HG03521 (cell line): Measurements from ENCODE around the gene HAL.

Experiments
- ATAC-seq: cut with Tn5 transposase; IDR thresholded peaks from one replicate; pipeline ENCODE4 v1.9.1; 2021; ENCODE audit warnings: mild to moderate bottlenecking, moderate library complexity; ENCODE audit not compliant: unreplicated experiment

The HAL gene

DNA sequence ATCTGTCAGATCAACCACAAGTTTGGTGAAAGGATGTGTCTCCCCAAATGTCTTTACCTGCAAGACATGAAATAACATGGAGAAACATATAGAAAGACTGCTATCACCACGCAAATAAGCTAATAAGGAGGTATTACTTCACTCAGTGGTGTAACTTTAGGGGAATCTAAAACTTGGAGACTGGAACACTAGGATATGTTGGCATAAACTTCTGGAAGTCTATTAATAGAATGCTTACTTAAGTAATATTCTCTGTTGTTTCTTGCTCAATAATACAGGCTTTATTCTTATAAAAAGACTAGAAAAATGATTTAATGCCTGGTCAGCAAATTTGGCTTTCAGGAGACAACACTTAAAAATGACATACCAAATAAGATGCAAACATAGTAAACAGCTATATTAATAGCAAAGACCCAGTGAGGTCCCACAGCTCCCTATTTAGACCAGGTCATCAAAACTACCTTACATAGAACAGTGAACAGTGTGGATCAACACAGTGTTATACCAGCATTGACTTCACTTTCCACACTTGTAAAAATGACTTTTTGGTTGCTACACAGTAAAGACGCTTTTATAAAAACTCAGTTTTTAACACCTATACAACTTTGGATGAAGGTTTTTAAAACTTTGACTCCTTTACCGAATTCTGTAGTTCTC is 18.9 kb upstream of the HAL start:
- ATAC-seq, result no peak

DNA sequence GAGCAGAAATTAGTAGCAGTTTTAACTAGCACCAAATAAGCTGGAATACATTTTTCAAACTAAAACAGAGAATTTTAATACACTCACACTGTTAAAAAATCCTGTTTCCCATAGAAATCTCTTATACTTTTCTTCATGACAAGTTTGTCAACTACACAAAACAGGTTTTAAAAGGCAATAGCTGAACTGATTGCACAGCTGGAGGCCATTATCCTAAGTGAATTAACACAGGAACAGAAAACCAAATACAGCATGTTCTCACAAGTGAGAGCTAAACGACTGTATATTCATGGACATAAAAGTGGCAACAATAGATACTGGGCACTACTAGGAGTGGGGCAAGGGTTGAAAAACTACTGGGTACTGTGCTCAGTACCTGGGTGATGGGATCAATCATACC is 11.6 kb upstream of the HAL start:
- no peak for ATAC-seq

DNA sequence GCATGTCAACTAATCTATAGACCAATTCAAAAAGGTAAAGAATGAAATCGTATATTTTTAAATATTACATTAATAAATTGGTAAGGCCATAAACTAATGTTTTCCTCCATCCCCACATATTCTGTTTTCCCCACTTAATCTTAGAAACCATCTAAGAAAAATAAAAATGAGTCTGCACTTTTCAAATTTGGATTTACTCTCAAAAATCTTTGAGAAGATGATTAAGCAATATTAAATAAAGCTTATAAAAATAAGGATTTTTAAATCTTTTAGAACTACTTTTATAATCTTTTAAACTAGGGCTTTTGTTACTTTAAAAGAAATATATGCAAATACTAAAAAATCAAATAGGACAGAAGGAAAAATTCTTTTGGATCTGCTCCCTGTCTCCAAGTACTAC is 10.6 kb upstream of the HAL start:
- ATAC-seq, result no peak

DNA sequence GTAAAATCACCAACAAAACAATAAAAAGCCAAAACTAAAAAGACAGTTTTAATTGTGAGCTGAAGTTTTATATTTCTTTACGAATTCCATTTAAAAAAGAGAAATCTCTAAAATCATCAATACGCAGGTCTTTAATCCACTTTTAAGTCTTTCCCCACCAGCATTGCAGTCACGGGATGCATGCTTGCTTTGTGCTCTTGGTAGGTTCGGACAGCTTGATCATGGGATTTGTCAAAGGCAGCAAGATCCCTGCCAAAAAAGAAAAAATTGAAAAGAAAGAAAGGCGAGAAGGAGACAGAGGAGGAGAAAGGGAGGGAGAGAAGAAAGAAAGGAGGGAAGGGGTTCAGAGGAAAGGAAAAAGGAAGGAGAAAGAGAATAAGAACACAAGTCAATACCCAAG is 4.7 kb upstream of the HAL start:
- no peak for ATAC-seq

- ATAC-seq, result no peak
Observed at GRCh38 chr12:95999484-95999883, 3.3 kb upstream of the HAL start.

- ATAC-seq, result peak; percentile 92
Observed at GRCh38 chr12:95998611-95999286, 2.6 kb upstream of the HAL start.

DNA sequence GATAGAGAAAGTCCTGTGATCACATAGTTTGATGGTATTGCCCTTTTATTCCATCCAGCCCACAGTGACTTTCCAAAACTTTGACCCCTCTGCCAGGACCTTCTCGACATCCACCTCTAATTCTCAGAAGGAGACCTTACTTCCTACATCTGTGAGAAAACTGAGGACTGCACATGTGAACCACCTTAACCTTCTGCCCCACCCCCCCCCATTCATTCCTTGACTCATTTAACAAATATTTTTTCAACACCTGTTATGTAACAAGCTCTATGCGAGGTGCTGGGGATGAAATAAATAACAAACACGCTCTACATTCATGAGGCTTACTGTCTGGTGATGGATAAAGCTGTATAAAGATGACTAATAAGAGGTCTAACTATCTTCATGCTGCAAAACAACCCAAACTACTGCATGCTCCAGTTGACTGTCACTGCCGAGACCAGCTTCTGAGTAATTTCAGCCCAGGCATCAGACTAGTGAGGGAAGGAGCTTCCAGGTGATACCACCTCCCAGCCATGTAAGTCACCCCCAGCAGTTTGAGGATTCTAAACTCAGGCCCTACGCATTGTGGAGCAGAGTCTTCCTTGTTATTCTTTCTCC is 1.9 kb upstream of the HAL start:
- ATAC-seq, result no peak

GRCh38 chr12:95997276-95997675 is 1.1 kb upstream of the HAL start:
- no peak for ATAC-seq

GRCh38 chr12:95995238-95996031 is 709 bp downstream of the HAL start:
- ATAC-seq, result no peak

DNA sequence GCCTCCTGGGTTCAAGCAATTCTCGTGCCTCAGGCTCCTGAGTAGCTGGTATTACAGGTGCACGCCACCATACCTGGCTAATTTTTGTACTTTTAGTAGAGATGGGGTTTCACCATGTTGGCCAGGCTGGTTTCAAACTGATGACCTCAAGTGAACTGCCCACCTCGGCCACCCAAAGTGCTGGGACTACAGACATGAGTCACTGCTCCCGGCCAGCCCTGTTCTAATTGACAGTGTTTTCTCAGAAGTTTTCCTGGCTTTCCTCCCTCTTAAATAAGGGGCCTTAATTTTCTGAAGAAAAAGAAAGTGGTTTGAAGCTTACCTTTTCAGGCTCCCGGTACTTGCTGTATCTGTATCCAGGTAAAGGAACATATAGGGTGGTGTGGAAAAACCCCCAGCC is 1.7 kb downstream of the HAL start:
- ATAC-seq, result no peak

DNA sequence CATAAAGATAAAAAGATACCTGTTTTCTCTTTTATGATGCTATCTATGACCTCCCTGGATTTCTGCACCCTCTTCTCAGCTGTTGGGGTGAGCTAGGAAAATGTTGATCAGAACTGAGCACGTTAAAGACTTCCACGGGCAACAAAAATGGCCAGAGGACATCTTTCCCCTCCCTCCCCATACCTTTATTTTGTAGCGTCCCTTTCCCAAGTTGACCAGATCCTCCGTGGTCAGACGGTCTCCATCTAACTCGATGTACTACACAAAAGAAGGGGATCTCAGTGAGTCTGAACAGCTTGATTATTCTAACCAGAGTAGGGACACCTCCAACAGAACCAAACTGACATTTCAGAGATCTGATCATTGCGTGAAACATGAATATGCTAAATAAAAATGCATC is 2.2 kb downstream of the HAL start:
- ATAC-seq, result no peak

DNA sequence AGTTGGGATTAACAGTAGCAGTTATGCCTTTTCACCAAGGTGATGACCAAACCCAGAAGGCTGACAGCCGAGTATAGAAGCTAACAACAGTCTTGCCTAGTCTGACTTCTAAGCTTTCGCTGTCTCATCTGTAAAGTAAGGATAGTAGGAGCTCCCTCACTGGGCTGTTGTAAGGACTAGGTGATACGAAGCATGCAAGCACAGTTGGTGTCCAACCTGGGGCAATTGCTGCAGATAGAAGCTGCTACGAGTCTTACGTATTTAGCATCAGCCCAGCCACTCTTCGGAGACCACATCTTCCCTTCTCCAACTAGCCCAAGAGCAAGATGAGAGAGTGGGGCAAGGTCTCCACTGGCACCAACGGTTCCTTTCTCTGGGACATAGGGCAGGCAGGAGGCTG is 6.0 kb downstream of the HAL start:
- no peak for ATAC-seq

- ATAC-seq, result no peak
Observed at GRCh38 chr12:95989504-95990123, 6.5 kb downstream of the HAL start.

- no peak for ATAC-seq
Observed at GRCh38 chr12:95988506-95989275, 7.5 kb downstream of the HAL start.

- no peak for ATAC-seq
Observed at GRCh38 chr12:95986635-95987570, 9.2 kb downstream of the HAL start.

DNA sequence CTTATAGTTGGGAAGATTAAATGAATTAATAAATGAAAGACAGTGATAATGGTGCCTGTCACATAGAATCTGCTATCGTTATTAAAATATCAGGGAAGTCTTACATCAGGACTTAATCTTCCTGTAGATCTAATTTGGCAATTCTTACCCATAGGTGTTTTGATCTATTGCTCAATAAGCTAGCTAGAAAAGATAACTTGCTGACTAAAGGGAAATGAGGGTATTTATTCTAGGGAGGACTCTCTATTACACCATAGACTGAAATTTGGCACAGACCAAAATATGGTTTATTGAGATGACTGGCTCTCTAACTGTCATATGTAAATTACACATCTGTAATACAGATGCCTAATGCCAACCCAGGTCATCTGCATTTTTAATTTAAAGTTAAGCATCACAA is 11.5 kb downstream of the HAL start:
- no peak for ATAC-seq

GRCh38 chr12:95982602-95983001 is 13.5 kb downstream of the HAL start:
- ATAC-seq, result no peak

DNA sequence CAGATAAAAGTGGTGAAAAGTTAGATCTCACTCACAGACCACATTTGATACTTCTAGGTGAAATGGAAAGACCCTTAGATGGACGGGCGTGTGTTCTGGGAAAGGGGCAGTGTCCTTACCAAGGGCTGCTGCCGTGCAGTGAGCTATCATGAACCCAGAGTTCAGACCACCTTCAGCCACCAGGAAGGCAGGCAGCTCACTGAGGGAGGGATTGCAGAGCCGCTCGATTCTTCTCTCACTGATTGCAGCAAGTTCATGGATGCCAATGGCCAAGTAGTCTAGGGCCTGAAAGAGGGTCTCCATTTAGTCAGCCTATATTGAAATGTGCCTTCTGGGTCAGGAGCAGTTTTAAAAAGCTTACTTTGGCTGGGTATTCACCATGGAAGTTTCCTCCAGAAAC is 15.7 kb downstream of the HAL start:
- ATAC-seq, result no peak

DNA sequence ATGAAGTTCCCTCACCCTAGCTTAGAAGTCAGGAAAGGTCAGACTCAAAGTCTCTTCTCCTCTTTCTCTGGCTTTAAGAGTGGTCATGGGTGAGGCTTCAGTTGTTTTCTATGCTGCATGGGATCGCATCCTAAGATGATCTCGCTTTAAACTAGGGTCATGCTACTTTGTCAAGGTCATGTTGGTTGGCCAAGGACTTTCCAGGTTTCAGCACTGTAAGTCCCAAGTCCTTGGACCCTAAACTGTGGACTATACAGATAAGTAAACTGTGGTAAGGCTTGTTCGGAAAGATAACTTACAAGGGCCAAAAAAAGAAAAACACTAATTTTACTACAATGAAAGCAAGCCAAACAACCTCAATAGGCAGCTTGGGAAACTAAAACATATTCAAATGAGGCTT is 17.4 kb downstream of the HAL start:
- ATAC-seq, result no peak
